Ramos (cell line): ENCODE data around the gene ICAM1.

Source experiments
- in situ Hi-C: fragments of 300-500 bp; cut with MboI; formaldehyde crosslinking; loops from one replicate; pipeline ENCODE4 v1.14.3; 2022; ENCODE audit warnings: low sequenced_read_pairs; ENCODE audit not compliant: unreplicated experiment

ICAM1 gene, protein sequence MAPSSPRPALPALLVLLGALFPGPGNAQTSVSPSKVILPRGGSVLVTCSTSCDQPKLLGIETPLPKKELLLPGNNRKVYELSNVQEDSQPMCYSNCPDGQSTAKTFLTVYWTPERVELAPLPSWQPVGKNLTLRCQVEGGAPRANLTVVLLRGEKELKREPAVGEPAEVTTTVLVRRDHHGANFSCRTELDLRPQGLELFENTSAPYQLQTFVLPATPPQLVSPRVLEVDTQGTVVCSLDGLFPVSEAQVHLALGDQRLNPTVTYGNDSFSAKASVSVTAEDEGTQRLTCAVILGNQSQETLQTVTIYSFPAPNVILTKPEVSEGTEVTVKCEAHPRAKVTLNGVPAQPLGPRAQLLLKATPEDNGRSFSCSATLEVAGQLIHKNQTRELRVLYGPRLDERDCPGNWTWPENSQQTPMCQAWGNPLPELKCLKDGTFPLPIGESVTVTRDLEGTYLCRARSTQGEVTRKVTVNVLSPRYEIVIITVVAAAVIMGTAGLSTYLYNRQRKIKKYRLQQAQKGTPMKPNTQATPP

DNA sequence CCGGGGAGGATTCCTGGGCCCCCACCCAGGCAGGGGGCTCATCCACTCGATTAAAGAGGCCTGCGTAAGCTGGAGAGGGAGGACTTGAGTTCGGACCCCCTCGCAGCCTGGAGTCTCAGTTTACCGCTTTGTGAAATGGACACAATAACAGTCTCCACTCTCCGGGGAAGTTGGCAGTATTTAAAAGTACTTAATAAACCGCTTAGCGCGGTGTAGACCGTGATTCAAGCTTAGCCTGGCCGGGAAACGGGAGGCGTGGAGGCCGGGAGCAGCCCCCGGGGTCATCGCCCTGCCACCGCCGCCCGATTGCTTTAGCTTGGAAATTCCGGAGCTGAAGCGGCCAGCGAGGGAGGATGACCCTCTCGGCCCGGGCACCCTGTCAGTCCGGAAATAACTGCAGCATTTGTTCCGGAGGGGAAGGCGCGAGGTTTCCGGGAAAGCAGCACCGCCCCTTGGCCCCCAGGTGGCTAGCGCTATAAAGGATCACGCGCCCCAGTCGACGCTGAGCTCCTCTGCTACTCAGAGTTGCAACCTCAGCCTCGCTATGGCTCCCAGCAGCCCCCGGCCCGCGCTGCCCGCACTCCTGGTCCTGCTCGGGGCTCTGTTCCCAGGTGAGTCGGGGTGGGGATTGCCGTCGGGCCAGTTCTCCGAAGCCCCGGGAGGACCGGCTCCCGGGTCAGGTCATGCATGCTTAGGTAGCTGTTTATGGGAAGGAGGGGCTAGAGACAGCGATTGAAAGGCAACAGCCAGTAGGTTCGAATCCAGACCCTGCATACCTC, at the start of gene ICAM1:
Gene ICAM1, plus strand, starts transcription at position 505 of the 779 bp plus-strand sequence. Its CDS starts 40 bp downstream, at position 545.
- in situ Hi-C loops, result loop anchor here (5.0 kb wide), 1 partner anchor 116 kb away; no protein-coding TSS in a partner anchor

DNA sequence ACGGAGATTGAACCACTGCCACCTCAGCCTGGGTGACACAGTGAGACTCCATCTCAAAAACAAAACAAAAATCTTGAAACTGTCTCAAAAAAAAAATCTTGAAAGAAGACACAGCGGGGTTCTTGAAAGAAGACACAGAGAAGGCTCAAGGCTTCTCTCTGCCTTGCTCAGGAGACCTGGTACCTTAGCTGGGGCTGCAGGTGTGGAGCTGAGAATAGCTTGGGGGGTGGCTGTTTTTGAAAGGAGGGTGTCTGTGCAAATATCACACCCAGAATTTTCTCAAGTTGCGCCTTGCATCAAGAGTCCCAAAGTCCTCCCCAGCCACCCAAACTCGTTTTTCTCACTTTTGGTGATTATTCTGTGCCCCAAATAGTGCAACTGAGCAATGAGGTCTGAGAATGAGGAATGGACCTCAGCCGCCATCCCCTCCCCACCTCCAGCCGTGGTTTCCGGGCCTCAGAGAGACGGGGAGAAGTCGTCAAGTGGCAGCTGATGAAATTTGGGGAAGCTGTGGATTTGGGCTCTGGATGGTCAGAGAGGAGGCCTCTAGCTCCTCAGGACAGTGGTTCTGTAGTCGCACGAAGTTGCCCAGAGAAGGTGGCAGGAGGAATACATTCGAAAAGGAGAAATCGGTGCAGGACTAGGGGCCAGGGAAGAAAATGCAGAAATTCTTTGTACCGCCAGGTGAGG, 48.6 kb upstream of the ICAM1 start:
- in situ Hi-C loops, result no loop called here

DNA sequence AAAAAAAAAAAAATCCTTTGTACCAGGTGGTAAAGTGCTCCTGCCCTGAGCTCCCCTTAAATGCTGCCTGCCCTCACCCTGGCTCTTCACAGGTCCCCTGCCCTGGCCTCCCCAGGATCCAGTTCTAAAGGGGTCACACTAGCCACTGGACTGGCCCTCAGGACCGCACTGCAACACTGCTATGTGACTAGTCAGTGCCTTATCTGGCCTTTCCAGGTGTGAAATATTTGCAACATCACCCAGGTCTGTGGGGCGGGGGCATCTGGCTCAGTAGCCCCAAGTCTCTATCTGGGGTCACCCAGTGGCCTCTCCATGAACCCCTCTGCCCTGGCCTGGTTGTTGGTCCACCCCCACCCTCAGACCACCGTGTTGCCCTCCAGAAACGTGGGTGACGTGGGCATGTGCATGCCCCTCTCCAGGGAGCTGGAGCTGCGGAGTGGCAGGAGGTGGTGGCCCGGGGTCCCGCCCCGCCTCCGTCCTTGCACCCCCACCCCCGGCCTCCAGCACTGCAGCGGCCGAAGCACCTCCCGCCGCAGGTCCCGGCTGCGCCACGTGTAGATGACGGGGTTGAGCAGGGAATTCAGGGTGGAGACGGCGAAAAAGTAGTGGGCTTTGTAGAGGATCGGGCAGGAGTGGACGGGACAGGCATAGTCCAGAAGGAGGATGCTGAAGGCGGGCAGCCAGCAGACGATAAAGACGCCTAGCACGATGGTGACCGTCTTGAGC, 47.3 kb upstream of the ICAM1 start:
- in situ Hi-C loops, result no loop called here

DNA sequence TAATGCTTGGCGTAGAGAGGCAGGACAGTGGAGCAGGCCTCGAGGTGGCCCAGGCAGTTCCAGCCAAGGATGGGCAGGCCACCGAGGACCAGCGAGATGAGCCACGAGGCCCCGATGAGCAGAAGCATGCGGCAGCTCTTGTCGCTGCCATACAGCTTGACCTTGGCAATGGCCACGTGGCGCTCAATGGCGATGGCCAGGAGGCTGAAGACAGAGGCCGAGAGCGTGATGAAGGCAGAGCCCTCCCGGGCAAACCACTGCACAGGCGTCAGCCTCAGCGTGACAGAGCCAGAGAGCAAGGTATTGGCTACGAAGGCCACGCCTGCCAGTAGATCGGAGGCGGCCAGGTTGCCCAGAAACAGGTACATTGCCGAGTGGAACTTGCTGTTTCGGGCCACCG, 46.6 kb upstream of the ICAM1 start:
- in situ Hi-C loops, result no loop called here

DNA sequence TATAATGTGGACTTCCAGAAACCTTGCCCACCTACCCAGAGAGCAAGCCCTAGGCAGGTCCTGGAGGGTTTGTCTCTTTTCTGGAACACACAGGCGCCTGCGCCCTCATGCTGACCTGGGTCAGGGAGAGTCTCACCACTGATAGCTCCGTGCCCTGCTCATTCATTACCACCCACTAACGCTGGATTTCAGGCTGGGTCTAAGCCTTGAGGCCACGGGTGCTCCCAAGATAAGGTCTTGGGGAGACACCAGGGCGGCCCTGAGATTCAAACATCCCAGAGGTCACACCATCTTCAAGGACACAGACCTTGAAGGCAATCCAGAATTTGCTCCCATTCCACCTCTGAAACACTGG, 44.9 kb upstream of the ICAM1 start:
- in situ Hi-C loops, result loop anchor here (25.0 kb wide), 1 partner anchor 736 kb away; the partner anchor contains the start of gene SMARCA4

DNA sequence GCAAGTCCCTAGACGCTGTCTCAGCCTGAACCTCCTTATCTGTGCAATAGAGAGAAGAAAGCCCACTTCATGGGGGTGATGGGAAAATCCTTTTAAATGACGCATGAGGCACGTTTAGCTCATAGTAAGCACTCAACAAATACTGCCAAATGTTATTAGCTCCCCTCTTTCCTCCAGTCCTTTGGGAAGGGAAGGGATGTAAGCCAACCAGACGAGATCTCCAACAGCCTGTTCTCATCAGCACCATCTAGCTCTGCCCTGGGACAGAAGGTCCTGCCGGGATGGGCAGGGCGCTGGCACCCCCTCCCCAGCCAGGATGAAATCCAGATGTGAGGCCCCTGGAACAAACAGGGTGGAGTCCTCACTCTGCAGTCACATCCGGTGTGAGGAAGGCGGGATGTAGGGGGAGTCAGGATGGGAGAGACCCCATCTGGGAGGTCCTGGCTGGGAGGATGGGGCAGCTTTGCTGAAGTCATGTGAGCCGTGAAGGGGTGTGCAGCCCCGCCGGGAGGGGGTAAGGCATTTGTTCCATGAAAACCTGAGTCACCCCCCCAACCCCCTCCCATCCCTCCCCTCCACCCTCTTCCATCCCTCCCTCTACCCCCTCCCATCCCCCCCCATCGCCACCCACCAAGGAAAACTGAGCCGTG, 44.4 kb upstream of the ICAM1 start:
- in situ Hi-C loops, result loop anchor here (25.0 kb wide), 1 partner anchor 736 kb away; the partner anchor contains the start of gene SMARCA4

DNA sequence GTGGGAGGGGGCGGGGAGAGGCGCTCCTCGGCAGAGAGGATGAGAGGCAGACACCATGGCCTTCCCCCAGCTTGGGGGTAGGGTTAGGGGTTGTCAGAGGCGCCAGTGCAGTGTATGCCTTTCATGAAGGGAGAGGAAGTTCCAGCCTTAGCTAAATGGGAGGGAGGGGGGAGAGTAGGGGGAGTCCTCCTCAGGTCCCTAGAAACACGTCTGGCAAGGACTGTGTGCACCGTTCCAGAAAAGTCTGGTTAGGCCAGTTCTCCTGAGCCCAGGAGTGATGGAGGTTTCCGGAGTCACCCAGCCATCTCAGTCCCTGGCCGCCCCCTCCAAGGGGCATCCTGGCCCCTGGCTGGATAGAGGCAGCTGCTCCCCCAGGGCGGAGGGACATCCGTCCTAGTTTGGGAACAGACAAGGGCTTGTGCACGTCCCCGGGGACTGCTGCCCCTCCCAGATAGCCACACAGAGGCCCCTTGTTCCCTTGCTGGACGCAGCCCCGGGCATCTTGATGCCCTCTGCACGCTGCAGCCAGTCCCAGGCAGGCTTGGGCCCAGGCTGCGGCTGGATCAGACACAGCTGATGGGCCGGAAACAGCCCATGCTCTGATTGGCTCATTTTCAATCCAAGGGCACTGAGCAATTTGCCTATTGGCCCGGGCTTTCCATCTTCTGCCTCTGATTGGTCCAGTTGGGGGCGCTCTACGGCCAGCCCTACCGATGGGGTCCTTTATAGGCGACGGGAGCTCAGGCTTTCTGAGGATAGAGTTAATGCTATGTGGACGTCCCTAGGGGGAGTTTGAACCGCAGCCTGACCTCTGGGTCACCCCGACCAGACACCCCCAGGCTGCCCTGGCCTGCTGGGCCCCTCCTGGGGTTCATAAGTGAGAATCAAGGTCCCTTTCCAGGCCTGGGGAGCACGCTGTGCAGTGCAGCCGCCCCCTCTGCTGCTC, 43.6 kb upstream of the ICAM1 start:
- in situ Hi-C loops, result loop anchor here (25.0 kb wide), 1 partner anchor 735 kb away; the partner anchor contains the start of gene SMARCA4

DNA sequence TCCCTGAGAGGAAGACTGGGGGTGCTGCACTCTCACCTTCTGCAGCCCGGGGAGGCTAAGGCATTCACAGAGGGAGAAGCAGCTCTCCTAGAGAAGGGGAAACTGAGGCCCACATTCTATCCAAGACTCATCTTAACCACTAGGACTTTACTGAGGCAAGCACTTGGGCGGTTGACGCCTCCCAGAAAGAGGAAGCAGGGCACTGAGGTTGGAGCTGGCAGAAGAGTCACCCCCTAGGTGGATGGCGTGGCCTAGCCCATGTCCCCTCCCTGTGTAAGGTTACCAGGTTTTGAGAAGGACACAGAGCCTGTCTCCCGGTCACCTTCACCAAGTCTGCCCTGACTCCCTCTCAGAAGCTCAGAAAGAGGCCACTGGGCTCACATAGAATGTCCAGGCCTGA, 42.5 kb upstream of the ICAM1 start:
- in situ Hi-C loops, result loop anchor here (25.0 kb wide), 1 partner anchor 734 kb away; the partner anchor contains the start of gene SMARCA4

DNA sequence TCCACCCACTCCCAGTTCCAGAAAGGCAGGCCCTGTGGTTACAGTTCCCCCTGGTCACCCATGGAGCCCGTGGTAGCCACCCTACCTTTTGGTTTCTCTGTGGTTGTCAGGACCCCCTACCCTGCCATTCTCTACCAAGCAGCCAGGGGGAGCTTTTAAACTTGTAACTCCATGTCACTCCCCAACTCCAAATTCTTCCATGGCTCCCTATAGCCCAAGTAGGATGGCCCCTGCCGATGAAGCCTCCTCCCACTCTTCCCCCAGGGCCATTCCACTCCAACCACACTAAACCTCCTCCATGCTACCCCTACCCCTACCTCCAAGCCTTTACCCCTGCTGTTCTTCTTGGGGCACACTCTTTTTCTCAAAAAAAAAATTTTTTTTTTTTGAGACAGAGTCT, 42.0 kb upstream of the ICAM1 start:
- in situ Hi-C loops, result loop anchor here (25.0 kb wide), 1 partner anchor 733 kb away; the partner anchor contains the start of gene SMARCA4

DNA sequence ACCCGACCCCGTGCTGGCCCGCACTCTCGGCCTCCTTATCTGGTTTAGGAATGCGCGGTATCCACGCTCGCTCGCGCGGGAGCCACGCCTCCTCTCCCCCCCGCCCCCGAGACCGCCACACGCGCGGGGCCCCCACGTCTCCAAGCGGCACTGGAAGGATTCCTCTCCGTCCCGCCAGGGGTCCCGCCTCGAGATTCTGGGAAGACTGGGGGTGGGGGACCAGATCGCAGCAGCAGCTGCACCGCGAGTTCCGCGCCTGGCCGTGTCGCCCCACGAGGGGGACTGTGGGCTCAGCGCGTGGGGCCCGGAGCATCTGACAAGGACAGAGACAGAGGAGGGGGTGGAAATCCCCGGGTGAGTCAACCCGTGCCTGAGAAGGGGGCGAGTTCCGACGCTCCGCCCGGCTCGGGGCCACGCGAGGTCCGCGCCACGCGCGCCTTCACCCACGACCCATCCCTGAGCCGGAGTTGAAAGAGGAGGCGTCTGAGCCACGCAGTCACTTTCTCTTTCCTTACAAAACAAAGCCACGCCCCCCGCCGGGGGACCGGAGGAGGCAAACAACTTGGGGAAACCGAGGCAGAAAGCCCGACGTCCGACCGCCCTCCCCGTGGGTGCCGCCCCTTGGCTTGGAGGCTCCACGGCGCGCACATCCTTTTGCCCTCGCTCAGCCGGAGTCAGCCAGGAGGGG, 40.6 kb upstream of the ICAM1 start:
- in situ Hi-C loops, result loop anchor here (25.0 kb wide), 1 partner anchor 732 kb away; the partner anchor contains the start of gene SMARCA4

DNA sequence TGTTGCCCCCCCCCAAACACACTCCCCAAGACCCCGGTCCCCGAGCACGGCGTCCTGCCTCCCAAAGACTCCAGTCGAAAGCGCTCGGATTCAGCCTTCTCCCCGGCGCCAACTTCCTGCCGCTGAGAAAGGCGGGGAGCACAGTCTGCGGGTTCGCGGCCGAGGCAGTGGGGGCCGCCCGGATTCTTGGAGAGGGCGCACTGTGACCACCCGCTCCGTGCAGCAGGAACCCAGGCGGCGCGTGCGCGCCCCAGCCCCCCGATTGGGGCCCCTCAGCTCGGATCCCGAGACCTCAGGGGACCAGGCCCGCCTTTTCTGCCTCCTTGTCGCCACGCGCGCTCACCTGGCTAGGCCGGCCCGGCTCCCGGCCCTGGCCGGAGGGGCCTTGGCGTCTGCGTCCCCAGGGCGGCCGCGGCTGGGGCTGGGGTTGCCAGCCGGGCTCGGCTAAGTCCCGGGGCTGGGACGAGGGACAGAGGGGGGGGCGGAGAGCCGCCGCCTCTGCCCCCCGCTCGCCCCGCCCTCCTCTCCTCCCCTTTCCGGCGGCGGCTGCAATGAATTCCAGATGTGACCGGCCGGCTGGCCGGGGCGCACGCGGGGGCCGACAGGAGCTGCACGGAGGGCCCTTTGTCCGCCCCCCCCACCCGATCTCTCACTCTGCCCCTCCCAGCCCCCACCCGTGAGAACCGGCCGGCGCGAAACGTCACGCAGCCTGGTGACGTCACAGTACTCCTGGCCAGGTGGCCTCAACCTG, 39.9 kb upstream of the ICAM1 start, which contains the start of gene S1PR2:
Gene S1PR2, minus strand, starts transcription at position 471 of the 751 bp plus-strand sequence. CDS start 6,426 bp downstream, outside the sequence.
- in situ Hi-C loops, result loop anchor here (25.0 kb wide), 1 partner anchor 731 kb away; the partner anchor contains the start of gene SMARCA4

DNA sequence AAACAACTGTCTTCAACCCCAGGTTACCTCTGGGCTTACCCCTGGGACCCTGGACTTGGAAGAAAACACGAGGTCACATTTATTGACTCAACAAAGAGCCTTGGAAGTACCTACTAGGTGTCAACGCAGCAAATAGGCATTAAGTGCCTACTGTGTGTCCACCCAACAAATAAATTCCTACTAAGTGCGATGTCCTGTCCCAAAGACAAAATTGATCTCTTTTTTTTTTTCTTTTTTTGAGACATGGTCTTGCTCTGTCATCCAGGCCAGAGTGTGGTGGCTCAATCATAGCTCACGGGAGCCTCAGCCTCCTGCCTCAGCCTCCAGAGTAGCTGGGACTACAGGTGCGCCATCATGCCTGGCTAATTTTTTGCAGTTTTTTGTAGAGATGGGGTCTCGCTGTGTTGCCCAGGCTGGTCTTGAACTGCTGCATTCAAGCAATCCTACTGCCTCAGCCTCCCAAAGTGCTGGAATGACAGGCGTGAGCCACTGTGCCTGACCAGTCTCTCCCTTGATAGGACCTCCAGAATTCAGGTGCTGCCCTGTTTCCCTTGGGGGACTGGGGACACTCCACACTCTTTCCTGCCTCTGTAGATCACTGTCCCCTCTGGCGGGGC, 39.2 kb upstream of the ICAM1 start:
- in situ Hi-C loops, result loop anchor here (25.0 kb wide), 1 partner anchor 731 kb away; the partner anchor contains the start of gene SMARCA4

DNA sequence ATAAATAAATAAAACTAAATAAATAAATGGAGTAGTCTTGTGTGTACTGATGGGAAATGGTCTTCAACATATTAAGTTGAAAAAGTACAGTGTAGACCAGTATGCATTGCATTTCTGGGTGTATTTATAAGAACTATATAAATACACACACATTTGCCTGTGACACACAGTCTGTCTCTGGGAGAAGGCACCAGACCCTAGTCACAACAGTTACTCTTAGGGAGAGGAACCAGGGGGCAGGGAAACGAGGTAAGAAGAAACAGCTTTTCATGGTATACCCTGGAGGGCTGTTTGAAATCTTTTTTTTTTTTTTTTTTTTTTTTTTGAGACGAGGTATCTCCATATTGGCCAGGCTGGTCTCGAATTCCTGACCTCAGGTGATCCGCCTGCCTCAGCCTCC, 37.0 kb upstream of the ICAM1 start:
- in situ Hi-C loops, result loop anchor here (25.0 kb wide), 1 partner anchor 728 kb away; the partner anchor contains the start of gene SMARCA4

DNA sequence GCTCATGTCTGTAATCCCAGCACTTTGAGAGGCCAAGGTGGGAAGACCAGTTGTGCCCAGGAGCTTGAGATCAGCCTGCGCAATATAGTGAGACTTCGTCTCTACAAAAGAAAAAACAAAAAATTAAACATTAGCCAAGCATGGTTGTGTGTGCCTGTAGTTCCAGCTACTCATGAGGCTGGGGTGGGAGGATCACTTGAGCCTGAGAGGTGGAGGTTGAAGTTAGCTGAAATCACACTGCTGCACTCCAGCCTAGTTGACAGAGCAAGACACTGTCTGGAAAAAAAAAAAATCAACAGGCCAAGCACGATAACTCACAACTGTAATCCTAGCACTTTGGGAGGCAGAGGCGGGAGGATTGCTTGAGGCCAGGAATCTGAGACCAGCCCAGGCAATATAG, 35.9 kb upstream of the ICAM1 start:
- in situ Hi-C loops, result loop anchor here (25.0 kb wide), 1 partner anchor 727 kb away; the partner anchor contains the start of gene SMARCA4

DNA sequence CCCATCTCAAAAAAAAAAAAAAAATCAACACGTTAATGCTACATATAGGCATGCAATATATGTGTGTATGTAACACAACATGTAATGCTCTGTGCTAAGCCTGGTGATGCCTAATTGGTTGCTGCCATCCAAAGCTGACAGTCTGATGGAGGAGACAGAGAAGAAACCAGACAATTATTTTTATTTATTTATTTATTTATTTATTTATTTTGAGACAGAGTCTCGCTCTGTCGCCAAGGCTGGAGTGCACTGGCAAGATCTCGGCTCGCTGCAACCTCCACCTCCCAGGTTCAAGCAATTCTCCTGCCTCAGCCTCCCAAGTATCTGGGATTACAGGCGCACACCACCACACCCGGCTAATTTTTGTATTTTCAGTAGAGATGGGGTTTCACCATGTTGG, 35.5 kb upstream of the ICAM1 start:
- in situ Hi-C loops, result loop anchor here (25.0 kb wide), 1 partner anchor 727 kb away; the partner anchor contains the start of gene SMARCA4

DNA sequence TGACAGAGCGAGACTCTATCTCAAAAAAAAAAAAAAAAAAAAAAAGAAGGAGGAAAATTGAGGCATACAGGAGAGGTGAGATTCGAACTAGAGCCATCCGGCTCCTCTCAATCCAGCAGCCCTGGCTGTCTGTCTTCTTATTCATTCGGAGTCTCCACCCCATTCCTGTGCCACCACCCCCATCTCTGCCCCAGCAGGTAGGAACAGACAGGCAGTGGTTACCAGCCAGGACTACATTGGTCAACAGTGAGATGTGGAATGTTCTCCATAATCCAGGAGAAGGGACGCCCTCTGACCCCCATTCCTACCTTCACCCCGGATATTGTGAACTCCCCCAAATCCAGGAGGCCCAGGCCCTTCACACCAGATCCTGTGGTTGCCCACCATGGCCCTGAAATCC, 33.2 kb upstream of the ICAM1 start:
- in situ Hi-C loops, result loop anchor here (25.0 kb wide), 1 partner anchor 725 kb away; the partner anchor contains the start of gene SMARCA4
